ENCODE data around the gene EEF1E1. TPM values are rescaled to one million over a fixed set of nuclear protein-coding genes. Genes with fewer than 3 reads are reported as not detected.
A peak's percentile ranks its signal among the peaks of the same experiment; 100 is the strongest.

EEF1E1 gene
- 10 to 100 TPM; 14.7 to 44.1 (median 20.5) TPM for total RNA-seq

DNA sequence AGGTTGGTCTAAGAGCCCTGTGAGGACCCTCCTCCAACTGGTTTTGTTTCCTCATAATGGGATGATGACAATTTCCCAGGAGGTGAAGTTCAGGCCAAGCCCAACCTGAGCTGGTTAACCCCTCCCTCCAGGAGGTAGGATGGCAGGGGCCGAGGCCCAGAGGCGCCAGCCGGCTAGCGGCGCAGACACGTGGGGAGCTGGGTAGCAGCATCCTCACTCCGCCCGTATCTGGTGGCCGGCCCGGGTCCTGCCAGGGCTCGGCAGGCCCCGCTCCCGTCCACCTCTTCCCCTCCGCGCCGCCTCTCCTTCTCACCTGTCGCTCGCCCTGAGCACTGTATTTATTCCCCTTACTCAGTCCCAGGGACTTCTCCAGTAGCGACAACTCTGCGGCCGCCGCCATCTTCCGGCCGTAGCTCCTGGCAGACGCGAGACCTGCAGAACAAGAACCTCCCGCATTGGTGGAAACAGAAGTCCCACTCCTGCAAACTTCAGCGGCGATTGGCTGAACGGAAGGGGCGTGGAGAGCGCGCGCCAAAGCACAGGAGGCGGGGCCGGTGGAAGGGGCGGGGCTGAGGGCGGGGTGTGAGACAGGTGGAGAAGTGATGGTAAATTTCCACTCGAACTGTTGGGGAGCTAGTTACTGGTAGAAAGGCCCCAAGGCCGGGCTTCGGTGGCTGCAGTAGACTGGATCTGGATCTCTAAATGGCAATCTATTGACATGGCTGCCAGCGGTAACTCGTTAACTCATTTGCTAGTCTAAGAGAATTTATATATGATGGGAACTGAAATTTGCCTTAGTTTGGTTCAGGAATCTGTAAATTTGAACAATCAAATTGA is at the start of gene EEF1E1:
Gene EEF1E1 (minus strand): TSS at position 427 of the 837 bp plus-strand sequence. CDS start 27 bp downstream, at position 400.
- peak within 1 kb of the TSS in 2 of 4 donors; percentile 74 to 75 for H3K27ac ChIP-seq
- WGBS, 2 donors: 2 to 3% methylated on average over 37 to 43 of the region's 43 CpGs

DNA sequence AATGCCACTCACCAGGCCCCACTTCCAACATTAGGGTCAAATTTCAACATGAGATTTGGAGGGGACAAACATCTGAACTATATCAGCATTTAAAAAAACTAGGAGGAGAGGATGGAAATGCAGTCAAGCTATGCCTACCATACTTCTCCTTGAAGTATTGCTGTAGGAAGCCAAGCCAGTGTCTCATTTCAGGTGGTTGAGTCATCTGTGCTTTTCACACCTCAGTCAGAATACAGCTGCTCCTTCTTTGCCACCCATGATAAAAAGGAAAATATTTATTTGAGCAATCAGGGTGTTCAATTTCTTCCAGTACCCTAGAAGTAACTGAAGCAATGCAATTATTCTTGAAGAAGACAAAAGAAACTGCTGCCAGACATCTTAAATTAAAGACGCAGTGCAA is 47.0 kb upstream of the EEF1E1 start:
- no peaks in the 10 kb centered on the region for H3K9me3 ChIP-seq
- TF ChIP-seq, protein P1, sequence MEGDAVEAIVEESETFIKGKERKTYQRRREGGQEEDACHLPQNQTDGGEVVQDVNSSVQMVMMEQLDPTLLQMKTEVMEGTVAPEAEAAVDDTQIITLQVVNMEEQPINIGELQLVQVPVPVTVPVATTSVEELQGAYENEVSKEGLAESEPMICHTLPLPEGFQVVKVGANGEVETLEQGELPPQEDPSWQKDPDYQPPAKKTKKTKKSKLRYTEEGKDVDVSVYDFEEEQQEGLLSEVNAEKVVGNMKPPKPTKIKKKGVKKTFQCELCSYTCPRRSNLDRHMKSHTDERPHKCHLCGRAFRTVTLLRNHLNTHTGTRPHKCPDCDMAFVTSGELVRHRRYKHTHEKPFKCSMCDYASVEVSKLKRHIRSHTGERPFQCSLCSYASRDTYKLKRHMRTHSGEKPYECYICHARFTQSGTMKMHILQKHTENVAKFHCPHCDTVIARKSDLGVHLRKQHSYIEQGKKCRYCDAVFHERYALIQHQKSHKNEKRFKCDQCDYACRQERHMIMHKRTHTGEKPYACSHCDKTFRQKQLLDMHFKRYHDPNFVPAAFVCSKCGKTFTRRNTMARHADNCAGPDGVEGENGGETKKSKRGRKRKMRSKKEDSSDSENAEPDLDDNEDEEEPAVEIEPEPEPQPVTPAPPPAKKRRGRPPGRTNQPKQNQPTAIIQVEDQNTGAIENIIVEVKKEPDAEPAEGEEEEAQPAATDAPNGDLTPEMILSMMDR (IDR thresholded peaks at IDR 0.05): no peak
- TF ChIP-seq POLR2A (IDR thresholded peaks at IDR 0.05) (no peak), EP300 (IDR thresholded peaks at IDR 0.05) (no peak)
- no peak overlapping the region for H3K4me3 ChIP-seq
- H3K4me1 ChIP-seq: no peaks in the 10 kb centered on the region
- H3K36me3 ChIP-seq: no peaks in the 10 kb centered on the region
- H3K27me3 ChIP-seq: no peaks in the 10 kb centered on the region
- H3K27ac ChIP-seq: no peak overlapping the region
- WGBS, 2 donors: 72 to 97% methylated on average over 1 of the region's 1 CpG
- DNase-seq (ENCODE audit: low spot score in 2 of 2): no peak

More for the DNA sequence above, at the start of gene EEF1E1:
- H3K27me3 ChIP-seq: peaks cover 0 to 8% of the 10 kb centered on the region in 2 donors
- H3K9me3 ChIP-seq: no peaks in the 10 kb centered on the region
- TF ChIP-seq EP300 (IDR thresholded peaks at IDR 0.05) (peak in 1 of 2 donors; percentile 69), POLR2A (IDR thresholded peaks at IDR 0.05) (peak in 1 of 2 donors; percentile 38)
- TF ChIP-seq, protein P1 (IDR thresholded peaks at IDR 0.05): peak in 1 of 5 experiments; percentile 16
- no peaks in the 10 kb centered on the region for H3K36me3 ChIP-seq
- peak within 1 kb of the TSS; percentile 63 to 91 (median 76) for H3K4me3 ChIP-seq
- peak; percentile 83 to 94 for DNase-seq (ENCODE audit: low spot score in 2 of 2)
- peaks cover 0 to 23% (median 3%) of the 10 kb centered on the region in 4 donors for H3K4me1 ChIP-seq

DNA sequence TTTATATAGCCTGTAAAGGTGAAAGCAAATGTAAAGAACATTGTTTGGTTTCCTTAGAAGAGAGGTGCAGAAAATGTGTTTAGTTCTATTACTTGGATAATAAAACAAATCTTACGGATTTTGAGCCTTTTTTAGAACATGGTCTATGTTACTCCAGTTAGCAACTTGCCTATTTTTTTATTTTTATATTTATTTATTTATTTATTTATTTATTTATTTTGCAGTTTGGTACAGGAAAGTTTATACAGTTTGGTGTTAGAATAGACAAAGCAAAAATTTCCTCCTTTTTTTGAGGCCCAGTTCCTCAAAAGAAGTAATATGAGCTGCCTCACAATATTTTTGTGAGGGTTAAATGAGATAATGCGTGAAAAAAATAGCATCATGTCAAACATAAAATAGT is 41.6 kb upstream of the EEF1E1 start:
- Histone ChIP-seq H3K27me3 (no peaks in the 10 kb centered on the region), H3K4me1 (no peaks in the 10 kb centered on the region), H3K4me3 (no peak overlapping the region), H3K27ac (no peak overlapping the region), H3K9me3 (no peaks in the 10 kb centered on the region), H3K36me3 (no peaks in the 10 kb centered on the region)
- TF ChIP-seq EP300 (IDR thresholded peaks at IDR 0.05) (no peak), POLR2A (IDR thresholded peaks at IDR 0.05) (no peak)
- TF ChIP-seq, protein P1 (IDR thresholded peaks at IDR 0.05): no peak
- WGBS, 2 donors: 90% methylated on average over 2 of the region's 2 CpGs
- DNase-seq (ENCODE audit: low spot score in 2 of 2): no peak

DNA sequence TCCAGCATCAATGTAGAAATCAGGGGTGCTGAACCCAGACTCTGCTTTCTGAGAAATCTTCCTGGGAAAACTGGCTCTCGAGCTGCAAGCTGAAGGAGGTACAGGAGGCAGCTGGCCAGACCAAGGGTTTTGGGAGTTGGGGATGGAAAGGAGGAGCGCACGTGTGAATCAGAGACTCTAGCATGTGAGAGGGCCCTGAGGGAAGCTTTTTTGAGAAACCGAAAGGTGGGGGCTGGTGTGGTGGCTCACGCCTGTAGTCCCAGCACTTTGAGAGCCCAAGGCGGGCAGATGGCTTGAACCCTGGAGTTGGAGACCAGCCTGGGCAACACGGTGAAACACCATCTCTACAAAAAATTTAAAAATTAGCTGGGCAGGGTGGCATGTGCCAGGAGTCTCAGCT is 37.1 kb upstream of the EEF1E1 start:
- TF ChIP-seq, protein P1 (IDR thresholded peaks at IDR 0.05): no peak
- TF ChIP-seq POLR2A (IDR thresholded peaks at IDR 0.05) (no peak), EP300 (IDR thresholded peaks at IDR 0.05) (no peak)
- no peak for DNase-seq (ENCODE audit: low spot score in 2 of 2)
- 90 to 91% methylated on average over 7 of the region's 7 CpGs for WGBS, 2 donors
- no peaks in the 10 kb centered on the region for H3K36me3 ChIP-seq
- H3K4me1 ChIP-seq: no peaks in the 10 kb centered on the region
- no peaks in the 10 kb centered on the region for H3K27me3 ChIP-seq
- no peak overlapping the region for H3K4me3 ChIP-seq
- no peak overlapping the region for H3K27ac ChIP-seq
- H3K9me3 ChIP-seq: no peaks in the 10 kb centered on the region

DNA sequence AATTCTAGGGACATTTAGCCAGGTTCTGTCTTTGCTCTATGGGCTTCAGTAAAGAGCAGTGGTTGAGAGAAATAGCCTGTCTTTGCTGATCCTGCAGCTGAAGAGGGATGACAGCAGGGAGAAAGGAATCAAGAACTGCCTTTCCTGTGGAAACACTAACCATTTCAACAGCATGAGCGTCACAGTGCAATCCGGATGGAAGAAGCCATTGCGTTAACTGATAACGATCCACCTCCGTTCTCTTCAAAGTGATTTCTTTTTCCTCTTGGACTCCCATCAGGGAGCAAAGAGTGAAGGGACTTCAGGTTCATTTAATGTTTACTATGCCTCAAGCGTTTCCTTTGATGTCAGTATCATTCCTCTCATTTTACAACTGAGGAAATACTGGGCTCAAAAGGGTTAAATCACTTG is 35.2 kb upstream of the EEF1E1 start:
- H3K4me3 ChIP-seq: no peak overlapping the region
- TF ChIP-seq, protein P1 (IDR thresholded peaks at IDR 0.05): no peak
- TF ChIP-seq EP300 (IDR thresholded peaks at IDR 0.05) (no peak), POLR2A (IDR thresholded peaks at IDR 0.05) (no peak)
- no peaks in the 10 kb centered on the region for H3K27me3 ChIP-seq
- H3K4me1 ChIP-seq: no peaks in the 10 kb centered on the region
- no peaks in the 10 kb centered on the region for H3K9me3 ChIP-seq
- no peak for DNase-seq (ENCODE audit: low spot score in 2 of 2)
- 21 to 34% methylated on average over 6 of the region's 6 CpGs for WGBS, 2 donors
- no peaks in the 10 kb centered on the region for H3K36me3 ChIP-seq
- H3K27ac ChIP-seq: no peak overlapping the region

Data from tibial nerve (tissue), 4 donors.